ENCODE data around the gene ZSCAN18. TPM values are rescaled to one million over a fixed set of nuclear protein-coding genes. Genes with fewer than 3 reads are reported as not detected.

The ZSCAN18 gene
- polyA plus RNA-seq, 3 donors = 1.1 to 4.1 (median 2.3) TPM

- no peaks in the 10 kb centered on the region for H3K27me3 ChIP-seq (ENCODE audit: control insufficient read depth in 2 of 2, insufficient read depth in 2 of 2, low read length in 2 of 2)
- no peak overlapping the region for H3K4me2 ChIP-seq (replicated peaks; ENCODE audit: extremely low read depth, low read length, poor library complexity, severe bottlenecking)
- no peaks in the 10 kb centered on the region for H3K4me1 ChIP-seq (ENCODE audit: control insufficient read depth in 1 of 2, insufficient read depth in 2 of 2, low read length in 2 of 2)
- peaks cover 70 to 98% (median 93%) of the 10 kb centered on the region in 7 donors for H3K9me3 Mint-ChIP-seq
- H2AFZ ChIP-seq (ENCODE audit: insufficient read depth, low read depth, low read length, poor library complexity, severe bottlenecking) = no peak overlapping the region
- 96% methylated on average over 9 of the region's 13 CpGs for WGBS (ENCODE audit: insufficient coverage)
- H3K9me3 ChIP-seq (replicated peaks in 1 of 2; ENCODE audit: control insufficient read depth in 1 of 2, insufficient read depth in 1 of 2, low read length in 2 of 2) = peaks cover 86 to 97% of the 10 kb centered on the region in 2 donors
- no peak for DNase-seq
- H3K4me1 Mint-ChIP-seq = no peaks in the 10 kb centered on the region
- H3K27ac Mint-ChIP-seq = no peak overlapping the region
- no peak for TF ChIP-seq CTCF (IDR thresholded peaks at IDR 0.05)
- H4K20me1 ChIP-seq (ENCODE audit: insufficient read depth, low read length) = no peaks in the 10 kb centered on the region
- H3K4me3 ChIP-seq (replicated peaks in 1 of 3; ENCODE audit: low read depth in 2 of 3, low read length in 3 of 3) = peak overlapping the region in 1 of 3 experiments; percentile 17
- H3K27ac ChIP-seq (ENCODE audit: low read depth in 1 of 2, low read length in 2 of 2) = no peak overlapping the region
- no peak overlapping the region for H3K9ac ChIP-seq (ENCODE audit: insufficient read depth, low read length, poor library complexity, severe bottlenecking)
- H3K36me3 Mint-ChIP-seq = peaks cover 0 to 4% of the 10 kb centered on the region in 2 donors
- H3K79me2 ChIP-seq (ENCODE audit: insufficient read depth, low read length) = no peaks in the 10 kb centered on the region
- H3K4me3 Mint-ChIP-seq = no peak overlapping the region
- H3K27me3 Mint-ChIP-seq (ENCODE audit: low read depth in 3 of 3) = peaks cover 0 to 2% (median 0%) of the 10 kb centered on the region in 3 donors
- intact Hi-C loops (cut with micrococcal nuclease) = no loop called here
- H3K36me3 ChIP-seq (replicated peaks in 1 of 2; ENCODE audit: control insufficient read depth in 1 of 2, insufficient read depth in 2 of 2, low read length in 2 of 2) = no peaks in the 10 kb centered on the region
These were observed 9.4 kb downstream of the ZSCAN18 start for GRCh38 chr19:58088521-58089052.

- 96% methylated on average over 7 of the region's 23 CpGs for WGBS (ENCODE audit: insufficient coverage)
- no peaks in the 10 kb centered on the region for H4K20me1 ChIP-seq (ENCODE audit: insufficient read depth, low read length)
- no peak for DNase-seq
- intact Hi-C loops (cut with micrococcal nuclease) = no loop called here
- H3K27me3 ChIP-seq (ENCODE audit: control insufficient read depth in 2 of 2, insufficient read depth in 2 of 2, low read length in 2 of 2) = no peaks in the 10 kb centered on the region
- H3K36me3 ChIP-seq (replicated peaks in 1 of 2; ENCODE audit: control insufficient read depth in 1 of 2, insufficient read depth in 2 of 2, low read length in 2 of 2) = no peaks in the 10 kb centered on the region
- no peak overlapping the region for H3K4me3 ChIP-seq (replicated peaks in 1 of 3; ENCODE audit: low read depth in 2 of 3, low read length in 3 of 3)
- H3K27ac ChIP-seq (ENCODE audit: low read depth in 1 of 2, low read length in 2 of 2) = no peak overlapping the region
- peaks cover 0 to 2% (median 0%) of the 10 kb centered on the region in 3 donors for H3K27me3 Mint-ChIP-seq (ENCODE audit: low read depth in 3 of 3)
- H3K4me3 Mint-ChIP-seq = no peak overlapping the region
- peak overlapping the region in 1 of 7 donors; percentile 13 for H3K27ac Mint-ChIP-seq
- H3K4me1 ChIP-seq (ENCODE audit: control insufficient read depth in 1 of 2, insufficient read depth in 2 of 2, low read length in 2 of 2) = no peaks in the 10 kb centered on the region
- peaks cover 91 to 97% of the 10 kb centered on the region in 2 donors for H3K9me3 ChIP-seq (replicated peaks in 1 of 2; ENCODE audit: control insufficient read depth in 1 of 2, insufficient read depth in 1 of 2, low read length in 2 of 2)
- H3K4me2 ChIP-seq (replicated peaks; ENCODE audit: extremely low read depth, low read length, poor library complexity, severe bottlenecking) = no peak overlapping the region
- no peaks in the 10 kb centered on the region for H3K79me2 ChIP-seq (ENCODE audit: insufficient read depth, low read length)
- no peaks in the 10 kb centered on the region for H3K4me1 Mint-ChIP-seq
- peaks cover 0 to 4% of the 10 kb centered on the region in 2 donors for H3K36me3 Mint-ChIP-seq
- H3K9ac ChIP-seq (ENCODE audit: insufficient read depth, low read length, poor library complexity, severe bottlenecking) = no peak overlapping the region
- no peak overlapping the region for H2AFZ ChIP-seq (ENCODE audit: insufficient read depth, low read depth, low read length, poor library complexity, severe bottlenecking)
- no peak for TF ChIP-seq CTCF (IDR thresholded peaks at IDR 0.05)
- H3K9me3 Mint-ChIP-seq = peaks cover 64 to 99% (median 92%) of the 10 kb centered on the region in 7 donors
These were observed 11.0 kb downstream of the ZSCAN18 start for GRCh38 chr19:58086825-58087710.
